GM21528 (cell line): ENCODE results near the gene SDC1.

Source experiments
- ATAC-seq: cut with Tn5 transposase; IDR thresholded peaks from one replicate; pipeline ENCODE4 v1.9.1; 2021; ENCODE audit warnings: mild to moderate bottlenecking, moderate library complexity; ENCODE audit not compliant: unreplicated experiment, low FRiP score

SDC1 gene

GRCh38 chr2:20156076-20156759, 68.7 kb downstream of the SDC1 start:
- ATAC-seq = no peak

GRCh38 chr2:20153131-20153851, 71.6 kb downstream of the SDC1 start:
- no peak for ATAC-seq

DNA sequence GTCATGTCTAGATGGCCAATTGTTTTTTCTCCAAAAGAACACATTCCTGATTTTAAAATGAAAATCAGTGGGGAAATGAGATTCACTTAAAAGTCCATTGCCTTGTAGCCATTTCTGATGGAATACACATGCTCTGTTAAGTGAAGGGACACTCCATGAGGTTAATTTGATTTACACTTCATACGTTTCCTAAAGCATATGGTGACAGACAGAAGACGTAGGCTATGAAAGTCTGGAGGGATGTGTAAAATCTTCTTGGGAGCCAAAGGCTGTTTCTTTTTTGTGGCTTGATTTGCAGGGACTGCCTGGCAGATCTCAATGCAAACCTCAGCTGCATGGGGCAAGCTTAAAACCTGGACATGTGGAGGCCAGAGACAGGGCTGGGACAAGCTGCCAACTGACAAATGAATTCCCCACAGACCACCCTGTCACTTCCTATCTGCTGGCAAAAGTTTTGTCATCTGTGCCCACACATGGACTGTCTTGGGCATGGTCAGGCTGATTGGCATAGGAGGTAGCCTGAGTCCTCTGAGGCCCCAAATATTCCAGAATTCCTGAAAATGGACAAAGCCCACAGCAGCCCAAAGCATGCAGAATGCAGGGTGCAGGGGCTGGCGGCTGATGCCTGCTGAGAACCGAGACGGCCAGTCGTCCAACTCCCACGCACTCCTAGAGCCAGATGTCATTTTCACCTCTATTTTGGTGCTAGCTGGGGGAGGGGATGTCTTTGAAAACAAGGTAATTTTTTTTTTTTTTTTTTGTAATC, 73.9 kb downstream of the SDC1 start:
- ATAC-seq = no peak
